ENCODE data around the gene THEMIS2.
A peak's percentile ranks its signal among the peaks of the same experiment; 100 is the strongest.

The THEMIS2 gene

DNA sequence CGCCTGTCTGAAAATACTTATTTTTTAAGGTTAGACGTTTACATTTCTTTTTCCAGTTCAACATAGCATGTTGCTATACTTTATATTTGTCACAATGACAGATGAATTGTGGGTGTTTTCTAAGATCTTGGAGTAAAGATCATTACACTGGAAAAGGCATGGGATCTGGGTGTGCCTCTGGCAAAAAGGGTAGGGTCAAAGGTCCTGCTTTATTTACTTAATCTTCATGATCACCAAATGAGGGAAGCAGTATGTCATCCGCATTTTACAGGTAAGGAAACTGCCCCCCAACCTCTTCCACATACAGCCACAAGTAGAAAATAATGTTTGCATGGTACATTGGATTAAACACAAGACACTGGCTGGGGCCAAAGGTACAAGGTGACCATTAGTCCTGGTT lies 49.9 kb downstream of the THEMIS2 start:
- DNase-seq (ENCODE audit: low spot score): no peak
- TF ChIP-seq, protein P1, sequence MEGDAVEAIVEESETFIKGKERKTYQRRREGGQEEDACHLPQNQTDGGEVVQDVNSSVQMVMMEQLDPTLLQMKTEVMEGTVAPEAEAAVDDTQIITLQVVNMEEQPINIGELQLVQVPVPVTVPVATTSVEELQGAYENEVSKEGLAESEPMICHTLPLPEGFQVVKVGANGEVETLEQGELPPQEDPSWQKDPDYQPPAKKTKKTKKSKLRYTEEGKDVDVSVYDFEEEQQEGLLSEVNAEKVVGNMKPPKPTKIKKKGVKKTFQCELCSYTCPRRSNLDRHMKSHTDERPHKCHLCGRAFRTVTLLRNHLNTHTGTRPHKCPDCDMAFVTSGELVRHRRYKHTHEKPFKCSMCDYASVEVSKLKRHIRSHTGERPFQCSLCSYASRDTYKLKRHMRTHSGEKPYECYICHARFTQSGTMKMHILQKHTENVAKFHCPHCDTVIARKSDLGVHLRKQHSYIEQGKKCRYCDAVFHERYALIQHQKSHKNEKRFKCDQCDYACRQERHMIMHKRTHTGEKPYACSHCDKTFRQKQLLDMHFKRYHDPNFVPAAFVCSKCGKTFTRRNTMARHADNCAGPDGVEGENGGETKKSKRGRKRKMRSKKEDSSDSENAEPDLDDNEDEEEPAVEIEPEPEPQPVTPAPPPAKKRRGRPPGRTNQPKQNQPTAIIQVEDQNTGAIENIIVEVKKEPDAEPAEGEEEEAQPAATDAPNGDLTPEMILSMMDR (conservative IDR thresholded peaks at IDR 0.05; ENCODE audit: low read depth): no peak
- CTCF ChIA-PET: no interaction called here
- H3K27ac ChIP-seq: no peak overlapping the region
- POLR2A ChIA-PET (ENCODE audit: low non-redundant PET): no interaction called here

DNA sequence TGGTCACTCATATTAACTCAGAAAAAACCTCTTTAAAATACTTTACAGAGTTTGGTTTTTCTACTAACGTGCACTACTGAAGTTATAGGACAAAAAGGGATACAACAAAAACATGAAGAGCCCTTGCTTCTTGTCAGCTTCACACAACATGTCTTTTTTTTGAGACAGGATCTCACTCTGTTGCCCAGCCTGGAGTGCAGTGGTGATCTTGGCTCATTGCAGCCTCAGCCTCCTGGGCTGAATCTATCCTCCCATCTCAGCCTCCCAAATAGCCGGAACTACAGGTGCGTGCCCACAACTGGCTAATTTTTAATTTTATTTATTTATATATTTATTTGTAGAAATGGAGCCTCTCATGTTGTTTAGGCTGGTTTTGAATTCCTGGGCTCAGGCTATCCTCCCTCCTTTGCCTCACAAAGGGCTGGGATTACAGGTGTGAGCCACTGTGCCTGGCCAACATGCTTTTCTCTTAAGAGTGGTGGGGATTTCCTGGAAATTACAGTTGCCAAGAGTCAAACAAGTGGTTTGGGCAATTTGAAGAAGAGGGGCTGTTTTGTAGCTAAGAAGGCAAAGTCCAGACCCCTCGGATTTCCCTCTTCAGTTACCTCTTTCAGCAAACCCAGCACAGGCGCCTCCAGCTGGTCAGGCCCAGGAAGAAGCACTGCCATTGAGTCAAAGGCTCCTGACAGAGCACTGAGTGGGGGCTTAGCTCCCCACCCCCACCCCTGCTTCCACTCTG lies 56.0 kb downstream of the THEMIS2 start:
- no peak for DNase-seq (ENCODE audit: low spot score)
- no peak overlapping the region for H3K27ac ChIP-seq
- TF ChIP-seq, protein P1 (conservative IDR thresholded peaks at IDR 0.05; ENCODE audit: low read depth): no peak
- ChIA-PET POLR2A (ENCODE audit: low non-redundant PET) (no interaction called here), CTCF (interaction anchor here (1.2 kb wide), 1 partner anchor 11 kb away, joined by 3 read pairs; no protein-coding TSS in a partner anchor)

DNA sequence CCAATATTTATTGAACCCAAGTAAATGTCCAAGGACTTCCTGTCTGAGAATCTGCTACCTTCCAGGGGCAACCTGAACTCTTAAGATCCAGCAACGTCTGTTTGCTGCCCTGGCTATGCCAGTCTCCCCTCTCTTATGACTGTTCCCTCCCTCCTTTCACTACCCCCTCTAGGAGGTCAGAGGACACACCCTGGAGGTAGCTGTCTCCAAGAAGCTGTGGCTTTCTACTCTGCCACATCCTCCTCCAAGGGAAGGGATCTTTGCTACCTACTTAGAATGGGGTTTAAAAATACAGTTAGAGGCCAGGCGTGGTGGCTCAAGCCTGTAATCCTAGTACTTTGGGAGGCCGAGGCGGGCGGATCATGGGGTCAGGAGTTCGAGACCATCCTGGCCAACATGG lies 58.8 kb downstream of the THEMIS2 start:
- no peak overlapping the region for H3K27ac ChIP-seq
- TF ChIP-seq, protein P1 (conservative IDR thresholded peaks at IDR 0.05; ENCODE audit: low read depth): no peak
- POLR2A ChIA-PET (ENCODE audit: low non-redundant PET): no interaction called here
- CTCF ChIA-PET: interaction anchor here (0.6 kb wide), 1 partner anchor 259 kb away, joined by 3 read pairs; no protein-coding TSS in a partner anchor
- DNase-seq (ENCODE audit: low spot score): no peak

DNA sequence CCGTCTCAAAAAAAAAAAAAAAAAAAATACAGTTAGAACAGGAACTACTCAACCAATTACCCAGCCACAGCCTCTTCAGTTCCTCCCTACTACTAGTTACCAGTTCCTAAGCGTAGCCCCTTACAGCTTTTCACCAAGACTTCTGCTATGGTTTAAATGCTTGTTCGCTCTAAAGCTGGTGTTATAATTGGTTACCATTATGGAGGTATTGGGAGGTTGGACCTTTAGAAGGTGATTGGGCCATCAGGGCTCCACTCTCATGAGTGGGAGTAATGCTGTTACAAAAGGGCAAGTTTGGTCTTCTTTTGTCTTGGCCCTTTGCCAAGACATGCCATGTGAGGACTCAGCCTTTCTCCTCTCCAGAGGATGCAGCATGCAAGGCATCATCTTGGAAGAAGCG lies 59.4 kb downstream of the THEMIS2 start:
- TF ChIP-seq, protein P1 (conservative IDR thresholded peaks at IDR 0.05; ENCODE audit: low read depth): no peak
- DNase-seq (ENCODE audit: low spot score): no peak

DNA sequence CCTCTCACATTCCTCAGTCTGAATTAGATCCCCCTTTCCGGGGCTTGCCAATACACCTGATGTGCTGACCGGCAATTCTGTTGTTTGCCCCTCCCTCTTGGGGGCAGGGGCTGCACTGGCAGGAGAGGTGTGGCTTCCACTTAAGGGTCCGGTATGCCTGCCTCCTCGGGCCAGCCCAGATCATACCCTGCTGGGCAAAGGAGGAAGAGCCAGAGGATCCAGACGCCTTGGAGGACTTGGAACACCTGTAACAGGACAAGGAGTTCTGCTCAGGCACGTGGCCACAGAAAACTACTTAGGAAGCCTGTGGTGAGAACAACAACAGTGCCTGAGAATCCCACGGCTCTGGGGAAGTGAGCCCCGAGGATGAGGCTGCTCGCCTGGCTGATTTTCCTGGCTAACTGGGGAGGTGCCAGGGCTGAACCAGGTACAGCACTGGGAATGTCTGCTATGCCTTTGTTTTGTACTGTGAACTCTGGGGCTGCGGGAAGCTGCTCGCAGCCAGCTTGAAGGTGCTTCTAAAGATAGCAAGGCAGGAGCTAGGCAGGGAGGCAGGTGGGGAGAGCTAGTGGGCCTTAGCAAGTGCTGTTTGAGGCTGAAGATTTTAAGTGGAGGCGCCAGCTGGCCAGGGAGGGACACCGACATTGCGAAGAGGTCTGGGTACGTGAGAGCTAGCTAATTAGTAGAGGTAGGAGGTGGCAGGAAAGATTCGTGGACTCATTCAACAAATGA lies 62.6 kb downstream of the THEMIS2 start, which contains the start of gene SMPDL3B:
SMPDL3B (plus strand) TSS at position 183 of the 732 bp plus-strand sequence; CDS start at position 367, 184 bp downstream.
- CTCF ChIA-PET: no interaction called here
- peak; percentile 46 for DNase-seq (ENCODE audit: low spot score)
- POLR2A ChIA-PET (ENCODE audit: low non-redundant PET): no interaction called here
- H3K27ac ChIP-seq: no peak within 1 kb of the TSS
- TF ChIP-seq, protein P1 (conservative IDR thresholded peaks at IDR 0.05; ENCODE audit: low read depth): 0 out of 2 replicates have a peak, but pooled peaks have one; percentile 16

More for the DNA sequence above, 59.4 kb downstream of the THEMIS2 start:
- ChIA-PET CTCF (no interaction called here), POLR2A (ENCODE audit: low non-redundant PET) (no interaction called here)
- no peak overlapping the region for H3K27ac ChIP-seq

DNA sequence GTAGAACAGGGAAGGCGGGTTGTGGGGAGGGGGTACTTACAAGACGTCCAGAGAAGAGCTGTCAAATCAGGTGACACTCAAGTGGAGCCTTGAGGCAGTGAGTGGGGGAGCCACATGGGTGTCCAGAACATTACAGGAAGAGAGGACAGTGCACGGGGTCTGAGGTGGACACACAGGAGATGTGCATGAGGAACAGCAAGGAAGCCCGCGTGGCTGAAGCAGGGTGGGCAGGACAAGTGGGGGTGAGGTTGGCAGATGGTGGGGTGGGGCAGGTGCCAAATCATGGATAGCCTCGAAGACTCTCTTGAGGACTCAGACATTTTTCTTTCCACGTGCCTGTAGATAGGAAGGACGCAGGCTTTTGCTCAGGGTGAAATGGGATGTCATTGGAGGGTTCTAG lies 63.4 kb downstream of the THEMIS2 start:
- CTCF ChIA-PET: interaction anchor here (0.6 kb wide), 1 partner anchor 522 kb away, joined by 3 read pairs; no protein-coding TSS in a partner anchor
- POLR2A ChIA-PET (ENCODE audit: low non-redundant PET): interaction anchor here (0.6 kb wide), 1 partner anchor 691 kb away, joined by 7 read pairs; no protein-coding TSS in a partner anchor
- TF ChIP-seq, protein P1 (conservative IDR thresholded peaks at IDR 0.05; ENCODE audit: low read depth): no peak

More for the DNA sequence above, 63.4 kb downstream of the THEMIS2 start:
- DNase-seq (ENCODE audit: low spot score): no peak
- no peak overlapping the region for H3K27ac ChIP-seq
